GM18526 (cell line): Measurements from ENCODE around the gene BAMBI.

Experiments used
- POLR2A ChIP-seq: IDR thresholded peaks from 3 replicates; pipeline ENCODE4 v1.6.1; 2011; ENCODE audit not compliant: insufficient read length; ENCODE audit errors: extremely low read depth

Gene BAMBI

DNA sequence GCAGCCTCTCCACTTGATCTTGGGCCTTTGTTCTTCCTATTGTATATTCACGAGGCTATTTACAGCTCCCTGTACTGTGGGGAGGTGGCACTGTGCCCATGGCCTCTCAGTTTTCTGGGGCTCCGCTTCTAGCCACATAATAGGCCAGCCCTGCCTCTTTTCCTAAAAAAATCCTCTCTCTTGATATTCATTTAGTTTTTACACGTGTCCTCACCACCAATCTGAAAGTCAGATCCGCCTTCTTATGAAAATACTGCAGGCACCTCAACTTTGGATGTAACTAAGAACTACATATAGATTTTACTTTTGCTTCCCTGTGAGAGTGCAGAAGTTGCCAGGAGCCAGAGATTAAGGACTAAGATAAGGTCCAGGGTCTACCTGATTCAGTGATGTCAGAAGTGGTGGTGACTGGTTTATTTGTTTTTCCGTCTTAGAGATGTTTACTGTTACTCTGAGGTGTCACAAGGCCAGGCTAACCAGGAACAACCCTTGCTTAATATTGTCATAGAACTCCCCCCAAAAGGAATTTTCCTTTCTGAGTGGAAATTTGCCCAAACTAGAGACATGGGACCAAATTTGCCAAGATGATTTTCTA, 7.8 kb downstream of the BAMBI start:
- TF ChIP-seq POLR2A: no peak

DNA sequence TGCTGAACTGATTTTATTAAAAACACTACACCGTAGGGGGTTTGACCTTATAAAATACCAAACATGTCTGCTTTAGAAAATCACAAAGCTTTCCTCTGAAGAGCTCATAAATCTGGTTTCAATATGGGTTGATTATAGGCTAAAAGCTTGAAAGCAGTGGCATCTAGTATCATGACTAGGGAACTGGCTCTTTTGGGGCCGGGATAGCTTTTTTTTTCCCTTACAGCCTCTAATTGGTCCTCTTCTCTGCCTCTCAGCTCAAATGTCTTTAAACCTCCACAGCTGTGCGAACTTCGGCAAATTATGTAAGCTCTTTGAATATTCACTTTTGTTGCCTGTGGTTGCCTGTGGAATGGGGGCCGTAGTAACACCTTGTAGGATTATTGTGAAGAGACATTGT, 8.4 kb downstream of the BAMBI start:
- no peak for TF ChIP-seq POLR2A

DNA sequence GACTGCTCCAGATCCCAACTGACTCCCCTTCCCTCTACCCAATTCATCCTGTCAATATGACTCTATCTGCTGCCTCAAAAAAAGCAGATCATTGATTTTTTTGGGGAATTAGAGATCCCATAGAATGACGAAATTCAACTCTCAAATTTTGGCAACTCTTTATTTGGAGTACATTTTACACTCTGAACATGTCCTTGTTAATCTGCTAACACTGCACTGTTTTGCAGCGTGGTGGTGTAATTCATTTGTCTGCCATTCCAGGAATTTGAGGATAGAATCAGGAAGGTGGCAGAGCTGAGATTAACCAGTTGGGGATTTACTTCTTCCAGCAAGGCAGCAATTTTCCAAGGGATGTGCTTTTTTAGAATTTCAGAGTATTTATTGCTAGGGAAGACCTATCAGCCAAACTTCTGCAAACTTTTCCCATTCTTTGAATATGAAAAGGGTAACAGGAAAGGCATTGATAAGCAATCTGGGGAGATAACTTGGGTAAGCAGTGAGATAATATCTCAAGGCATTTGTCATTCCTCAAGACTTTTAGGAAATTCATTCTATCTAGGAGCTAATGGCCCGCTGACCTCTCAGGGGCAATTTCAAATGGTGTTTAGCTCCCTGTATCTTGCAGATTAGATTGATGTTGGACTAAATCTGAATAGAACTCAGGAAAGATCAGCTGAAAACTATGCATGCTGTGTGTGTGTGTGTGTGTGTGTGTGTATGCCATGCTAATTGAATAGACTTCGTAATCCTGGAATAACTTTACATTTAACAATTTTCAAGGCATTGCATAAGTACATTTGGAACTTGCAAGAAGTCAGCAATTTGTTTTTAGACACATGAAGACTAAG, 9.7 kb downstream of the BAMBI start:
- TF ChIP-seq POLR2A: no peak

DNA sequence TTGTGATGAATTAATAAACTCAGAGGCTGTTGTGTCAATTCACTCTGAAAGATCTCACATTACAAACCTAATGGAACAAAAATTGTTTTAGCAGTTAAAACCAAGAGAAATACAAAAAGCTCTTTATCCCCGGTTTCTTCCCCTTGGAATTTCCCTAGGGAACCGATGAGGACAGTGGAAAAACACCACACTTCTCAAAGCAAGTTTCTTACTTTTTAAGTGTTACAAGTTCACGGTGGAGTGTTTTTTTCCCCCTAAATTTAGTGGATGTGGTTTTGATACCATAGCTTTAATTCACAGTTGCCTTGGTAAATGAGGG, 10.3 kb downstream of the BAMBI start:
- no peak for TF ChIP-seq POLR2A

DNA sequence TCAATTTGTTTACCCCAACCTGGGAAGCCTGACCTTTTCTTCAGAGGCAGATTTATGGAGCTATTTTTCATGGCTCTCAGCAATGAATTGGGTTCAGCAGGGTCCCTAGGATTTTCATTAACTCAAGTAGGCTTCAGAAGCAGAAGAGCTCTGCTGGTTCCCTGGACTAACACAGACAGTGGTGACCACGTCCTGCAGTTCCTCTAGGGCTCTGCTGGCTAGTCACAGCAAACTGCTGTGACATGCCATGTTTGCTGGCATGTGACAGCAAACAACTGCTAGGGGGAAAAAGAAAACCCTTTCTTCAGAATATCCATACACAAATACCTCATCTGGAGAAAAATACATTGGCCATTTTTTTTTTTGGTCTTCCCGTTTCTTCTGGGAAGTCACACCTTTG, 13.2 kb downstream of the BAMBI start:
- TF ChIP-seq POLR2A: no peak

DNA sequence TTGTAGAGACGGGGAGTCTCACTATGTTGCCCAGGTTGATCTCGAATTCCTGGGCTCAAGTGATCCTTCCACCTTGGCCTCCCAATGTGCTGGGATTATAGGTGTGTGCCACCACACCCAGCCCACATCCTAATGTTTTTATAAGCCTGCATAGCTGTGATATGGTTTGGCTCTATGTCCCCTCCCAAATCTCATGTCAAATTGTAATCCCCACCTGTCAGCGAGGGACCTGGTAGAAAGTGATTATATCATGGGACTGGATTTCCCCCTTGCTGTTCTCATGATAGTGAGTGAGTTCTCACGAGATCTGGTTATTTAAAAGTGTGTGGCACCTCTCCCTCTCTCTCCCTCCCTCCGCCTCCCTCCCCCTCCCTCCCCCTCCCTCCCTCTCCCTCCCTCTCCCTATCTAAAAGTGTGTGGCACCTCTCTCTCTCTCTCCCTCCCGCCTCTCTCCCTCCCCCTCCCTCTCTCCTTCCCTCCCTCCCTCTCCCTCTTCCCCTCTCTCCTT, 13.9 kb downstream of the BAMBI start:
- no peak for TF ChIP-seq POLR2A

DNA sequence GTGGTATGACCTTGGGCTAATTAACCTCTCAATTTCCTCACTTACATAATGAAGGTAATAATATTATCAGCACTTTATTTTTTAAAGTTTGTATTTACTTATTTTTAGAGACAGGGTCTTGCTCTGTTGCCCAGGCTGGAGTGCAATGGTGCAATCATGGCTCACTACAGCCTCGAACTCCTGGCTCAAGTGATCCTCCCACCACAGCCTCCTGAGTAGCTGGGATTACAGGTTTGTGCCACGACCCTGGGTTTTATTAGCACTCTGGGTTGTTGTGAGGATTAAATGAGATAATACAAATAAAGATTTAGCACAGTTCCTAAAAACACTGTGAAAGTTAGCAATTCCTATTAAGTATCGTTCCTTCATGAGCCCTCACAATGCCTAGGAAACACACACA, 14.7 kb downstream of the BAMBI start:
- no peak for TF ChIP-seq POLR2A

DNA sequence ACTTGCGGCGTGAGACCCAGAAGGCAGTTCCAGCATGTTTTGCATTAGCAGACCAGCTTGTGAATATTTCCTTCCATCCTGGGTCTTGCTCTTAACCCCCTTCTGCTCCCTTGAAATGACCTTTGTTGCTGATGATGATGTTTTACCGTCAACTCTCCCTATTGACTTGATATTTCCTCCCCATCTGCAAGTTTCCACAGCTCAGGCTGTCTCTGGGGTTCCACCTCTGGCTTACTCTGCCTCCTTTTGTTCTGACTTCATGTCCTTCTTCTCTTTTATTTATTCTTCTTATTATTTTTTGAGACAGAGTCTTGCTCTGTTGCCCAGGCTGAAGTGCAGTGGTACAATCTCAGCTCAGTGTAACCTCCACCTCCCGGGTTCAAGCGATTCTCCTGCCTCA, 17.2 kb downstream of the BAMBI start:
- no peak for TF ChIP-seq POLR2A

DNA sequence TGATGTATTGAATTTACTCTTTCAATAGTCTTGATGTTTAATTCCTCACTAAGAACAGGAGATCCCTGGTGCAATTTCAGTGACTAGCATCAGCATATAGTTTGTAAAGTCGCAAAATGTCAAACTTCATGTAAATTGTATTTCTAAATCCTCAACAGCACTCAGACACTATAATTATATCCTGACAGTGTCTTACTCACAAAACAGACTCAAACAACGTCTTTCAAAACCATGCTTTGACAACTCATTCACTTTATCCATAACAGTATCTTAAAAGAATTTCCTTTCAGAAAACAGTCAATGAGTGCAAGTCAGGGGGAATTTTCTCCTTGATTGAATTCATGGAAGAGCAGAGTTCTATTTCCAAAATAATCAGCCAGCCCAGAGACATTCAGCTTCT, 20.8 kb downstream of the BAMBI start:
- TF ChIP-seq POLR2A: no peak

DNA sequence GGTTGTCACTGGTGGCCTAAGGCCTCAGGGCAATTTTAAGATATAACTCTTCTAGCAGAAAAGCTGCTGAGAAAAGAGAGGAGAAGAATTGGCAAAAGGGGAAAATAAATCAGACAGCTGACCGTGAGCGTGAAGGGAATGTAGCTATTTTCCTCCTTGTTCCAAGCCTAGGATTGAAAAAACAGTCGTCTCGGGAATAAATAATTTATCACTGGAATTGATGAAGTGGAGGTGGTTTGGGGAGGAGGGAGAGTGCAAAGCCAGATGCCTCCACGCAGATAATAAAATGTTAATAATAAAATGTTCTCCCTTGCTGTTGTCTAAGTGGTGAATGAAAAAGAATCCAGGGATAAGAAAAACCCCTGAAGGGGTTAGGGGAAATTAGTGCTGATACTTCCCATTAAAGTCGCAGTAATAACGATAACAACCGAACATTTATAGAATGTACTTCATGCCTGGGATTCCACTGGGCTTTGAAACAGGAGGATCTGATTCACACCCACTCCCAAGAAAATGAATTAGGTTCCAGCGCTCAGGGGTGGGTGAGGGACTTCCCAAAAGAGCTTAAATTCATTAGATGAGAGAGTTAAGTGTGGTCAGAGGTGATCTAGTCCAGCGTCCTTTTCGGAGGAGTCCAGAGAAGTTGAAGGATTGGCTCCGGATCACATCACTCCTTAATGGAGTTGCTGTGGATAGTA, 27.3 kb downstream of the BAMBI start:
- no peak for TF ChIP-seq POLR2A

DNA sequence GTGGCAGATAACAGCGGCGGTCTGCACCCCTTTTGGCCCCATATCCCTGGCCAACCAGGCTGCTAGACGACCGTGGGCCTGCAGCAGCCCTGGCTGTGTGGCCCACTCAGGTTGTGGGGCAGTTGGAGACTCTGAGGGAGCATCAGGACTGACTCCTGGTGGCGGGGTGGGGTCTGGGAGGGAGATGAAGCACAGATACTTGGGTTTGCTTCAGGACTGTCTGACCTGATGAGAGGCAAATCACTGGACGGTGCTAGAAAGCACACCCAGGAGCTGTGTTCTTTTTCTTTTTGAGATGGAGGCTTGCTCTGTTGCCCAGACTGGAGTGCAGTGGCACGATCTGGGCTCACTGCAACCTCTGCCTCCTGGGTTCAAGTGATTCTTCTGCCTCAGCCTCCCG, 28.2 kb downstream of the BAMBI start:
- no peak for TF ChIP-seq POLR2A

DNA sequence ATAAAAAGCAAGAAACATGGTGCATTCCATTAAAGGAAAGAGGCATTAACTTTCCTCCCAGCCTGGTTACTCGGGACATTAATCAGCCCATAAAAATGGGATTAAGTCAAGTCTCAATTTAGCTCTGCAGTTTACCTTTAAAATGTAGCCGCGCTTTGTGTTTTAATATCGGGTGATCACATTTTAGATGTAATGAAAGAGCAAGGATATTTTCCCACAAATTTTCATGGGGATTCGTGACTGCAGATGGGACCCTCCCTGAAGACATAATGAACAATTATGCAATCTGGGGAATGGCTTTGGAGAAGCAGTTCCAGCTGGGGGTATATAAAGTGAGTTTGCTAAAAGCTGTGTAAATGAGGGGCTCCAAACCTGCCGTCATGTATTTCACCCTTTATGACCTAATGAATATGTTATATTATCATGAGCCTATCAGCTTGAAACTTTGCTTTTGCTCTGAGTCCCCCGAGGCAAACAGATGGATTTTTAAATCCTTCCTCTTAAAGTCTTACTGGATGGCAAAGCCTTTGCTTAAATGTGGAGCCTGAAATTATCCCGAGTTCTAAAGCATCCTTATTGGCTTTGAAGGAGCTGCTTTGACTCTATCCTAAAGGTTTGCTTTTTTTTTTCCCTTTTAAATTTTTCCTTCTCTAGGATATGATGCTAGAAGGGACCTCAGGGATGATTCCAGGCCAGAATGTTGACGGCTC, 31.8 kb downstream of the BAMBI start:
- no peak for TF ChIP-seq POLR2A

DNA sequence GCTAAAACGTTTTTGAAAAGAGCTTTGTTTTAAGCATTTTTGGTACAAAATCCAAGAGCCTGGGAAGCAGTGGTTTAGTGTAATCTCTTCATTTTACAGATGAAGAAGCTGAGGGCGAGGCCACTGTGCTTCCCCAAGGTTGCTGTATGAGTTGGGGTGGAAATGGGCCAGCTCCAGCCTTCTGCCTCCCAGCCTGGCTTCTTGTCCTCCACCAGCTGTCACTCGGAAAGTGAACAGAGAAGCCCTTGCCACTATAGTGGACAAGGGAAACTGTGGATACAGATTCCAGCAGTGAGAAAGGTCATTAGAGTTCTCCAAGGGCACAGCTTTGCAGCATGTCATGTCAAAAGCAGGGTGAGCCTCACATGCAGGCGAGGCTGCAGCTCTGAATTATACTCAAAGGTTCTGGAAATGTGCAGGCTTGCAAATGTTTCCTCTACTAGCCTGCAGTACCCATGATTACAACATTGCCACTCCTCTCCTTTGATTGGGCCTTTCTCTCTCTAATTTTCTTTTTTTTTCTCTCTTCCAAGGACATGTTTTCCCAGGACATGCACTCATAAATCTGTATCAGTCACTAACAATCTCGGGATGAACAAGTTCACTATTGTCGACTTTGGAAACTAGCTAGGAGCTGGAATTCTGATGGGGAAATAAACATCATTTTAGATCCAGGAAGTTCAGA, 33.0 kb downstream of the BAMBI start:
- TF ChIP-seq POLR2A: no peak

DNA sequence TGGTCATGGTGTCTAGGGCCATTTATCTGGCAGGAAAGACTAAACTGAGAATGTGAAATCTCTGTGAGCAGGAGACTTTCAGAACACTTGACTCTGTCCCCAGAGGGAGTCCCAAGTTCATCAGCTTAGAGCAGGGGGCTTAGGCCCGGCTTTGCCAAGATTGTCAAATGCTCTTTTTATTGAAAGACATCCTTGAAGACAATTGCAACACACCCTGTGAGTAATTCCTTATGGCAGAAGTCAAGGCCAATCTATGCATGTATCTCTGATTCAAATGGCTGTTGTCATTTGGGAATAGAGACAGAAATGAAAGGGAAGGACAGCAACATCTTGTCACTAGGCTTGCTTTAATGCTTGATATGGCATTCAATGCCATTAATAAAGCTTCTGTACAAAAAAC, 33.7 kb downstream of the BAMBI start:
- no peak for TF ChIP-seq POLR2A

DNA sequence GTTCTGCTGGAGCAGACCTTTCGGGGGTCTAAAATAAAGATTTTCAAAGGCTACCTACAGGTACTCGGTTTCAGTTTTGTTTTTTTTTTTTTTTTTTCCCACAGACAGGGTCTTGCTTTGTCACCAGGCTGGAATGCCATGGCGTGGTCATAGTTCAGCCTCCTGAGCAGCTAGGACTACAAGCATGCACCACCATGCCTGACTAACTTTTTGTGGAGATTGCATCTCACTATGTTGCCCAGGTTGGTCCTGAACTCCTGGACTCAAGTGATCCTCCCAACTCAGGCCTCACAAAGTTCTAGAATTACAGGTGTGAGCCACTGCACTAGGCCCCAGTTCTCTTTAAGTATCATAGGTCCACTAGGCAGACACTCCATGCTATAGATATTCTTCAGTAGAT, 34.5 kb downstream of the BAMBI start:
- TF ChIP-seq POLR2A: no peak
